ENCODE results near the gene SPAG9.

Gene SPAG9

DNA sequence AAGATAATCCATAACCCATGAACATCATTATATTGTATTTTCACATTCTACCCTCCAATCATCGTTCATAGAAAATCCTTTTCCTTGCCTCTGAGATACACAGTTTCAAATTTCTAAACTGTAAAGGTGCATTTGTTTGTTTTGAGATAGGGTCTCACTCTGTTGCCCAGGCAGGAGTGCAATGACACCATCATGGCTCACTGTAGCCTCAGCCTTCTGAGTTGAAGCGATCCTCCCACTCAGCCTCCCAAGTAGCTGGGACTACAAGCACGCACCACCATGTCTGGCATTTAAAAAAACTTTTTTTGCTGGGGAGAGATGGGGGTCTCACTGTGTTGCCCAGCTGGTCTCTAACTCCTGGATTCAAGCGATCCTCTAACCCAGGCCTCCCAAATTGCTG, 196.4 kb downstream of the SPAG9 start:
- H3K4me1 ChIP-seq (ENCODE audit: control insufficient read depth, low read depth, low read length) = peaks cover 19% of the 10 kb centered on the region
- no peaks in the 10 kb centered on the region for H3K9me3 ChIP-seq (ENCODE audit: control insufficient read depth, low read depth, low read length)
- no peak overlapping the region for H3K27ac ChIP-seq (ENCODE audit: low read length)
- no peaks in the 10 kb centered on the region for H3K27me3 ChIP-seq (ENCODE audit: control insufficient read depth, insufficient read depth, low read length)
- H3K36me3 ChIP-seq (ENCODE audit: control insufficient read depth, low read depth, low read length) = no peaks in the 10 kb centered on the region
- H3K9ac ChIP-seq (ENCODE audit: low read length) = no peak overlapping the region
- H3K4me3 ChIP-seq (ENCODE audit: low read length) = no peak overlapping the region

- Histone ChIP-seq H3K27ac (ENCODE audit: low read length) (no peak overlapping the region), H3K36me3 (ENCODE audit: control insufficient read depth, low read depth, low read length) (no peaks in the 10 kb centered on the region), H3K4me3 (ENCODE audit: low read length) (no peak overlapping the region), H3K9ac (ENCODE audit: low read length) (no peak overlapping the region), H3K4me1 (ENCODE audit: control insufficient read depth, low read depth, low read length) (peaks cover 24% of the 10 kb centered on the region), H3K27me3 (ENCODE audit: control insufficient read depth, insufficient read depth, low read length) (no peaks in the 10 kb centered on the region), H3K9me3 (ENCODE audit: control insufficient read depth, low read depth, low read length) (no peaks in the 10 kb centered on the region)
Observed at GRCh38 chr17:50923611-50924010, 197.1 kb downstream of the SPAG9 start.

DNA sequence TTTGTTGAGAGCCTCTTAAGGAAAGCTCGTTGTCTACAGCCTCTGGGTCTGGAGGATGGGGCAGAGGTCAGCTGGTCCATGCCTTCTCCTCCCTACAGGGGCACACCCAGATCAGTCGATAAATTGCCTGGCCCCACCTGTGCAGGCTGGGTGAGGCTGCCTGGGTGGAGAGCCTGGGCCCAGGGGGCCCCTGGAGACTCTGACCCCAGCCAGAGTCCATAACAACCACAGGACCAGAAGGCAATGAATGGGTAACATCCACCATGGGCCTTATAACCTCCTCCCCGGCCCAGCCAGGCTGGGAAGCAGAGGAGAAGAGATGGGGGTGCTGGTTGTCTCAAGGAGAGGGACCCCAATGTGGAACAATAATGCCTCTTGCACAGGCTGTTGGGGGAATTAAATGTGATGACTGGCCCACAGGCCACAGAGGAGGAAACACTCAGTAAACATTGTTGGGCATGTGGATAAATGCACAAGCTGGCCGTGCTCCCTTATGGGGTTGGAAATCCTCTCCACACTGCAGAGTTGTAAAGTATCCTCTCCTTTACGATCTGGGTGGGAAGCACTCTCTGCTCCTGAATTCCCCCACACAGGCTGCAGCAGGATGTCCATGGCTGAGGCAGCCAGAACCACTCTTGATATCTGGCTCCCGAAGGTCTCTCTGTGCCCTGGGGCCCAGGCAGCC, 197.8 kb downstream of the SPAG9 start:
- H3K36me3 ChIP-seq (ENCODE audit: control insufficient read depth, low read depth, low read length) = no peaks in the 10 kb centered on the region
- H3K27ac ChIP-seq (ENCODE audit: low read length) = no peak overlapping the region
- H3K9me3 ChIP-seq (ENCODE audit: control insufficient read depth, low read depth, low read length) = no peaks in the 10 kb centered on the region
- H3K4me1 ChIP-seq (ENCODE audit: control insufficient read depth, low read depth, low read length) = peaks cover 31% of the 10 kb centered on the region
- H3K27me3 ChIP-seq (ENCODE audit: control insufficient read depth, insufficient read depth, low read length) = no peaks in the 10 kb centered on the region
- H3K4me3 ChIP-seq (ENCODE audit: low read length) = no peak overlapping the region
- no peak overlapping the region for H3K9ac ChIP-seq (ENCODE audit: low read length)

DNA sequence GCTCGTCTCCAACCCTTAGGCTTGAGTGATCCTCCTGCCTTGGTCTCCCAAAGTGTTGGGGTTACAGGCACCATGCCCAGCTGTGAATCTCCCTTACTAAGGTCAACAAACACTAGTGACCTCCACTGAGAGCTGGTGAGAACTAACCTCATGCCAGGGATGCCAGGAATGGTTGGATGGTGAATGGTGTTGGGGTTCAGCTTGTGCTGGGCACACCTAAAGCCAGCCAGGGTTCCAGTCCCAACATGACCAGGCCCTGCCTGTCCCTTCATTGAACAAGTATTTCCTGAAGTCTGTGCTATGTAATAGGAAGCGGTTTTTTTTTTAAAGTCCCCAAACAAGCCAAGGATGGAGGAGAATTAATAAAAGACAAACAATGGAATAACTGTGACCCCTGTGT, 198.6 kb downstream of the SPAG9 start:
- Histone ChIP-seq H3K27me3 (ENCODE audit: control insufficient read depth, insufficient read depth, low read length) (no peaks in the 10 kb centered on the region), H3K27ac (ENCODE audit: low read length) (no peak overlapping the region), H3K36me3 (ENCODE audit: control insufficient read depth, low read depth, low read length) (no peaks in the 10 kb centered on the region), H3K4me1 (ENCODE audit: control insufficient read depth, low read depth, low read length) (peaks cover 37% of the 10 kb centered on the region), H3K4me3 (ENCODE audit: low read length) (no peak overlapping the region), H3K9ac (ENCODE audit: low read length) (no peak overlapping the region), H3K9me3 (ENCODE audit: control insufficient read depth, low read depth, low read length) (no peaks in the 10 kb centered on the region)

- no peaks in the 10 kb centered on the region for H3K36me3 ChIP-seq (ENCODE audit: control insufficient read depth, low read depth, low read length)
- H3K27me3 ChIP-seq (ENCODE audit: control insufficient read depth, insufficient read depth, low read length) = no peaks in the 10 kb centered on the region
- peaks cover 45% of the 10 kb centered on the region for H3K4me1 ChIP-seq (ENCODE audit: control insufficient read depth, low read depth, low read length)
- no peak overlapping the region for H3K9ac ChIP-seq (ENCODE audit: low read length)
- H3K9me3 ChIP-seq (ENCODE audit: control insufficient read depth, low read depth, low read length) = no peaks in the 10 kb centered on the region
- H3K27ac ChIP-seq (ENCODE audit: low read length) = no peak overlapping the region
- no peak overlapping the region for H3K4me3 ChIP-seq (ENCODE audit: low read length)
Observed at GRCh38 chr17:50920891-50921586, 199.6 kb downstream of the SPAG9 start.

GRCh38 chr17:50920041-50920410, 200.6 kb downstream of the SPAG9 start:
- Histone ChIP-seq H3K9ac (ENCODE audit: low read length) (peak overlapping the region; percentile 13), H3K4me1 (ENCODE audit: control insufficient read depth, low read depth, low read length) (peaks cover 42% of the 10 kb centered on the region), H3K36me3 (ENCODE audit: control insufficient read depth, low read depth, low read length) (no peaks in the 10 kb centered on the region), H3K4me3 (ENCODE audit: low read length) (no peak overlapping the region), H3K27ac (ENCODE audit: low read length) (no peak overlapping the region), H3K27me3 (ENCODE audit: control insufficient read depth, insufficient read depth, low read length) (no peaks in the 10 kb centered on the region), H3K9me3 (ENCODE audit: control insufficient read depth, low read depth, low read length) (no peaks in the 10 kb centered on the region)

- Histone ChIP-seq H3K4me3 (ENCODE audit: low read length) (no peak overlapping the region), H3K9ac (ENCODE audit: low read length) (peak overlapping the region; percentile 13), H3K27me3 (ENCODE audit: control insufficient read depth, insufficient read depth, low read length) (no peaks in the 10 kb centered on the region), H3K9me3 (ENCODE audit: control insufficient read depth, low read depth, low read length) (no peaks in the 10 kb centered on the region), H3K4me1 (ENCODE audit: control insufficient read depth, low read depth, low read length) (peaks cover 44% of the 10 kb centered on the region), H3K36me3 (ENCODE audit: control insufficient read depth, low read depth, low read length) (no peaks in the 10 kb centered on the region), H3K27ac (ENCODE audit: low read length) (no peak overlapping the region)
Observed at GRCh38 chr17:50919321-50920040, 201.2 kb downstream of the SPAG9 start.

GRCh38 chr17:50918933-50919296, 201.8 kb downstream of the SPAG9 start:
- Histone ChIP-seq H3K9me3 (ENCODE audit: control insufficient read depth, low read depth, low read length) (no peaks in the 10 kb centered on the region), H3K4me3 (ENCODE audit: low read length) (no peak overlapping the region), H3K27ac (ENCODE audit: low read length) (no peak overlapping the region), H3K27me3 (ENCODE audit: control insufficient read depth, insufficient read depth, low read length) (no peaks in the 10 kb centered on the region), H3K9ac (ENCODE audit: low read length) (no peak overlapping the region), H3K4me1 (ENCODE audit: control insufficient read depth, low read depth, low read length) (peaks cover 44% of the 10 kb centered on the region), H3K36me3 (ENCODE audit: control insufficient read depth, low read depth, low read length) (no peaks in the 10 kb centered on the region)

- Histone ChIP-seq H3K4me1 (ENCODE audit: control insufficient read depth, low read depth, low read length) (peaks cover 44% of the 10 kb centered on the region), H3K27ac (ENCODE audit: low read length) (no peak overlapping the region), H3K4me3 (ENCODE audit: low read length) (no peak overlapping the region), H3K9ac (ENCODE audit: low read length) (no peak overlapping the region), H3K27me3 (ENCODE audit: control insufficient read depth, insufficient read depth, low read length) (no peaks in the 10 kb centered on the region), H3K9me3 (ENCODE audit: control insufficient read depth, low read depth, low read length) (no peaks in the 10 kb centered on the region), H3K36me3 (ENCODE audit: control insufficient read depth, low read depth, low read length) (no peaks in the 10 kb centered on the region)
Observed at GRCh38 chr17:50918071-50918932, 202.4 kb downstream of the SPAG9 start.

GRCh38 chr17:50917418-50917743, 203.3 kb downstream of the SPAG9 start:
- Histone ChIP-seq H3K4me3 (ENCODE audit: low read length) (no peak overlapping the region), H3K4me1 (ENCODE audit: control insufficient read depth, low read depth, low read length) (peaks cover 44% of the 10 kb centered on the region), H3K27me3 (ENCODE audit: control insufficient read depth, insufficient read depth, low read length) (no peaks in the 10 kb centered on the region)

GRCh38 chr17:50916708-50917417, 203.8 kb downstream of the SPAG9 start:
- Histone ChIP-seq H3K36me3 (ENCODE audit: control insufficient read depth, low read depth, low read length) (no peaks in the 10 kb centered on the region), H3K27me3 (ENCODE audit: control insufficient read depth, insufficient read depth, low read length) (no peaks in the 10 kb centered on the region), H3K9me3 (ENCODE audit: control insufficient read depth, low read depth, low read length) (no peaks in the 10 kb centered on the region), H3K27ac (ENCODE audit: low read length) (no peak overlapping the region), H3K9ac (ENCODE audit: low read length) (no peak overlapping the region), H3K4me3 (ENCODE audit: low read length) (no peak overlapping the region), H3K4me1 (ENCODE audit: control insufficient read depth, low read depth, low read length) (peaks cover 46% of the 10 kb centered on the region)

More at GRCh38 chr17:50917418-50917743, 203.3 kb downstream of the SPAG9 start:
- H3K9me3 ChIP-seq (ENCODE audit: control insufficient read depth, low read depth, low read length) = no peaks in the 10 kb centered on the region
- H3K27ac ChIP-seq (ENCODE audit: low read length) = no peak overlapping the region
- no peak overlapping the region for H3K9ac ChIP-seq (ENCODE audit: low read length)
- H3K36me3 ChIP-seq (ENCODE audit: control insufficient read depth, low read depth, low read length) = no peaks in the 10 kb centered on the region

Data from iPS-18a (cell line).